Activated gamma-delta T cell treated with Interleukin-2 at 50 U/mL for 16 hours (primary cell): ENCODE data around the gene PPM1J.

Experiments used
- DNase-seq: peaks from one replicate; pipeline ENCODE4 v3.0.0-alpha.2; 2020

The PPM1J gene

DNA sequence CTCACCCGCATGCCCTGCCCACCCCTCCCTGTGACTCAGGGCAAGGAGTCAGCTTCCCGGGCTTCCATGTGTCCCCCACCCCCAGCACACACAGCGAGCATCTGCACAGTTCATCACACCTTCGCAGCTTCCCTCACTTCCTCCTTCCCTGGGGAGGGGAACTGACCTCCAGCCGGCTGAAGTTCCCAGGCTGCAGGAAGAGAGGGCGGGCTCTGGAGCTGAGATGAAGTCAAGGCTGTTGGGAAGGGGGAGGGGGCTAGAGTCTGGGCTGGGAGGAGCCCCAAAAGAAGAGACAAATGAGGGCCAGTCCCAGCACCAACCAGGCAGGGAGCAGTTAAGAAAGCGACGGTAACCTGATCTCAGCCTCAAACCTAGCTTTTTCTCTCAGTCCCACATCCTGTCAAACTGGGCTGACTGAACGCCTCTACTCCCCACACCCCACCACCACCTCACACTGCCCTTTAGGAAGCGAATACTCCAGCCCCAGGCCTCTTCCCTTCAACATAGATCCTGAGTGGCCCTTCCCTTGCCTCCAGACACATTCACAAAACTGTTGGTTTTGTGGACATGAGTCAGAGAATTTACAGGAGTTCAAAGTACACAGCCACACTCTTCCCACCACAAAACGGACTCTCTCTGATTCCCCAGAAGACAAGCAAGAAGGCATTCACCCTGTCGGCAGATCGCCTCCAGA is 10.1 kb downstream of the PPM1J start:
- peak; percentile 36 for DNase-seq

DNA sequence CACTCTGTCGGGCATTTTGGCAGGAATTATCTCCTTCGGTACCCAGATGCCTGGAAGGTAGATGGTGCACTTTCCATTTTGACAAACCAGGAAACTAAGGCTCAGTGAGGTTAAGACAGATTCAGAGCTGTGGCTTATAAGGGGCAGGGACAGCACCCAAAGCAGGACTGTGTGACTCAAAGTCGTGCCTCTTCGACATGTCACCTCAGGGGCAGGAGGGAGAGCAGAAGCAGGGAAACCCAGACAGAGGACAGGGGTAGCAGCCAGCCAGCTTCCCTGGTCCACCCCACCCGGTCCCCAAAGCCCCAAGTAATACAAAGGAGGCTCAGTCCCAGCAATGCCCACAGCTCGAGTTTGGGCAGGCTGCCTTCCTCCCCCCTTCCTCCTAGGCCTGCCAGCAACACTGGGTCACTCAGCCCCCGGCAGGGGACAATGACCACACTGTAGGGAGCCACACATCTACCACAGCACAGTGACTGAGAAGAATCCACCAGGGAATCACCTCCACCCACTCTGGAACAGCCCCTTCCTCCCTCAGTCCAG is 10.7 kb downstream of the PPM1J start:
- no peak for DNase-seq

DNA sequence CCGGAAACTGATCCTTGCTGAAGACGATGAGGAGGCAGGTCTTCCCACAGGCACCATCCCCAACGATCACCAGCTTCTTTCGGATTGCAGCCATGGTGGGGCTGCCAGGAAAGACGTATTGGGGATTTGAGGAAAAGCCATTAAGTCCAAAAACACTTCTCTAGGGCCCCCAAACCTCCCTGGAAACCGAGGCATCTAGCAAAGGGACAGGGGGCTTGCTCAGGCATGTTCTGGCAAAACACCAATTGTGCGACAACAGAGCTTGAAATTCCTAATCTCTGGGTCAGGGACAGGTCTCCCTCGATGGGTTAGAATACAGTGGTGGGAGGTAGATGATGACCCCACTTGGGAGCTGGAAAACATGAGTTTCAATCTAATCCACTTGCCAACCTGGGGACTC is 11.4 kb downstream of the PPM1J start:
- no peak for DNase-seq

DNA sequence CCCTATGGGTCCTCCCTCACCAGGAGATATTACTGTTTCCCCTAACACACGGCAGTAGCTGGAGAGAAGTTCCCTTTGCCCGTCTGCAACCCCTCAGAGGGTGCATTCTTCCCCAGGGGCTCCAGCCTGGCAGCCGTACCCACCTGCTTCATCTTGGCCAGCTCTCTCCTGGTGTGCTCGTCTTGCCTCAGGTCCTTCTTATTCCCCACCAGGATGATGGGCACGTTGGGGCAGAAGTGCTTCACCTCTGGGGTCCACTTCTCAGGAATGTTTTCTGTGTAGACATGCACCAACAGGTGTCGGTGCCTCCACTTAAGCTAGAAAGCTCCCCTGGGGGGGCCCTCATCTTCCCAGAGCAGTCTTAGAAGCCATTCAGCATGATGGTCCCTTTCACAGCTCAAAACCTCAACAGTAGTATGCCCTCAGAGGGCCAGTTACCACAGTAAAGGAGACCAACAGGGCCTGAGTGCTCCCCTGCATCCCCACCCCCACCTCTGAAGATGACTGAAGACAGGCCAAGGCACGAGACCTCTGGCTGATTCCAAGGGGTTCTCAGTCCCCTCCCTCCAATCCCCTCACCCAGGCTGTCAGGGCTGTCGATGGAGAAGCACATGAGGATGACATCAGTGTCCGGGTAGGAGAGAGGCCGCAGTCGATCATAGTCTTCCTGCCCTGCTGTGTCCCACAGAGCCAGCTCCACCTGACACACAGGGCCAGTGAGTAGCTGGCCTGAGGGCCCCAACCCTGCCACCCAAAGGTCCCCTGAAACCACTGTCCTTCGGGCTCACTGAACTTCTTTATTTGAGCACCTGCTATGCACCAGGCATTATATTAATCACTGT is 12.5 kb downstream of the PPM1J start:
- DNase-seq, result no peak

DNA sequence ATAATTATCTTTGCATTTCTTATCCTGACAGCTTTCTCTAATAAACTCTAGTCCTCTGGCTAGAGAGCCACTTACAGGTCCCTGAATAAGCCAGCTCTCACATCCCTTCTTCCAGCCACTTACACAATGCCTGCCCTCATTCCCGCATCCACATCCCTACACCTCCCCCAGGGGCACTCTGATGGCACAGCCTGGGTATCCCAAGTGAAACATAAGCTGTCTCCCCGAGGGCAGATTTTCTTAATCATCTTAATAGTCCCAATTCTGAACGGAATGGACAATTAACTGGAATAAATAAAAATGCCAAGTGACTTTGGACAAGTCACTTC is 13.1 kb downstream of the PPM1J start:
- DNase-seq, result no peak

DNA sequence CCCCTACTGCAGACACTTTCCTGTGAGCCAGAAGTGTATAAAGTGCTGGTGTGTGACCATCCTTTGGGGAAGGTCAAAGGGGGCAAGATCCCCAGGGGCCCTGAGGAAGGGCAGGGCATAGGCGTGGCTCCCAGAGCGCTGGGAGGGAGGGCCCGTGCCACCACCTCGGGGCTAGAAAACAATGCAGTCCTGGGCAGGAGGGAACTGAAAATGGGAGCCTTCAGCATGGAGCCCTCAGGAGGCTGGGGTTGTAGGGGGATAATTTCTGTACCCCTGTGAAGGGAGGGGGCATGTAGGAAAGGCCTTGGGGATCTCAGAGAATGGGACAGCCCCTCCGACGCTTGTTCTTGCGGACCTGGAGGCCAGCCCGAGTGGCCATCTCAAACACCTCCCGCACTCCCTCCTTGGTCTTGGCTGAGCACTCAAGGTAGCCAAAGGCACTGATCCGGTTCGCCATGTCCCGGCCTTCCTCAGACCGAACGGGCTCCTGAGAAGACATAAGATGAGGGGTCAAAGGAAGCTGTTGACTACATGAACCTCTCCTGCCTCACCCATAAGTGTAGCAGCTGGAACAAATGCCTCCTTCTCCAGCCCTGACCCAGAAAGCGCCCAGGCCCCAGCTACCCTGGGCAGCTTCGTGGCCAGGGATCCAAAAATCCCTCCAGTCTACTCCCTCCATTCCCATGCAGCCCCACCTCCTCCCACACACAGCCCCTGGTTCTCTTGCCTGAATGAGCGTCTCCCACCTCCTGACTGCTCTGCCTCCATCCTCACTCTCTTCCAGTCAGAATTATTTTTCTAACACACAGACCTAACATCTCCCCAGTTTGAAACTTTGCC is 13.7 kb downstream of the PPM1J start:
- DNase-seq, result no peak

DNA sequence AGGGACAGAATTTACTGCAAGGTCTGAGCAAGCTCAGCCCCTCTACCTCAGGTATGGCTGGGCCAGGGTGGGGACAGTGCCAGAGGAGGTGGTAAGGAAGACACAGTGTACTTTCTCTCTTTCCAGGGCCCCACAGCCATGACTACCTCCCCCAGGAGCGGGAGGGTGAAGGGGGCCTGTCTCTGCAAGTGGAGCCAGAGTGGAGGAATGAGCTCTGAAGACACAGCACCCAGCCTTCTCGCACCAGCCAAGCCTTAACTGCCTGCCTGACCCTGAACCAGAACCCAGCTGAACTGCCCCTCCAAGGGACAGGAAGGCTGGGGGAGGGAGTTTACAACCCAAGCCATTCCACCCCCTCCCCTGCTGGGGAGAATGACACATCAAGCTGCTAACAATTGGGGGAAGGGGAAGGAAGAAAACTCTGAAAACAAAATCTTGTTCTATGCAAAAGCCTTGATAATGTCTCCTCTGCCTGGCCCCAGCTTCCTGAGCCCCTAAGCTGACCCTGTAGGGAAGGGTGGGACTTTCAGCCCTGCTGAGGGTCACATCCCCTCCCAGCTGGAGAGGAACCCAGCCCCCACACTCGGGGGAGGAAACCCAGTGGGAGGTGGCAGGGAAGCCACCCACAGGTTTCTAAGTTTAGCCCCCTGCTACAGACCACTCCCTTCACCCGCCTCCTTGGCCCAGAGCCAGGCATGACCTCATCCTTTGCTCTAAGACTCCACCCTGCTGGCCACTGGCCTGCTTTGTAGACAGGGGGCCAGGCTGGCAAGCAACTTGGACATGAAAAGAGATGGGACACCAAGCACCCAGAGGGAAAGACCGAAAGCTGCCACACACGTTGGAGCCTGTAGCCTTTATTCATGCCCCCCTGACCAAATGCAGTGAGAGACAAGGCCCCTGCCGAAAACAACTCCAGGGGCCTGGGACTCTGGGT is 14.6 kb downstream of the PPM1J start:
- peak; percentile 69 for DNase-seq

DNA sequence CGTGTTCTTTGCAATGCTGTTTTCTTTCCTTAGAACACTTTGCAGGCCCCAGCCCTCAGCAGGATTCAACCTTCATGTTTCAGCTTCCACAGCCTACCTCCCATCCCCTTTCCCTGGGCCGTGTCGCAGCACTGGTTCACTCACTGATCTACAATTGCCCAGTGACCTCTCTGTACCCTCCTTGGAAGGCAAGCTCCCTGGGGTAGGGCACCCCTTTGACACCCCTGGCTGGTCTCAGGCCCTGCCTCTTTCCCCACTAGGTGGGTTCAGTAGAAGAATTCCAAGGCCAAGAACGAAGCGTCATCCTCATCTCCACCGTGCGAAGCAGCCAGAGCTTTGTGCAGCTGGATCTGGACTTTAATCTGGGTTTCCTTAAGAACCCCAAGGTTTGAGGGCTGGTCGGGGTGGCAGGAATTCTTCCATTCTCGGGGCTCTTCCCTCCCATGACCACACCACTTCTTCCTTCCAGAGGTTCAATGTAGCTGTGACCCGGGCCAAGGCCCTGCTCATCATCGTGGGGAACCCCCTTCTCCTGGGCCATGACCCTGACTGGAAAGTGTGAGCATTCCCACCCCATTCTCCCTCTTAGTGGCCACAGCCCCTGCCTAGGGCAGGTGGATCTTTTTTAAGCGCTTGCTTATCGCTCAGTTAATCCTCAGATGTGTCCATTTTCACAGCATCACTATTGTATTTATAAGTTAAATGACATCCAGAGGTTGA is 15.5 kb downstream of the PPM1J start:
- no peak for DNase-seq

DNA sequence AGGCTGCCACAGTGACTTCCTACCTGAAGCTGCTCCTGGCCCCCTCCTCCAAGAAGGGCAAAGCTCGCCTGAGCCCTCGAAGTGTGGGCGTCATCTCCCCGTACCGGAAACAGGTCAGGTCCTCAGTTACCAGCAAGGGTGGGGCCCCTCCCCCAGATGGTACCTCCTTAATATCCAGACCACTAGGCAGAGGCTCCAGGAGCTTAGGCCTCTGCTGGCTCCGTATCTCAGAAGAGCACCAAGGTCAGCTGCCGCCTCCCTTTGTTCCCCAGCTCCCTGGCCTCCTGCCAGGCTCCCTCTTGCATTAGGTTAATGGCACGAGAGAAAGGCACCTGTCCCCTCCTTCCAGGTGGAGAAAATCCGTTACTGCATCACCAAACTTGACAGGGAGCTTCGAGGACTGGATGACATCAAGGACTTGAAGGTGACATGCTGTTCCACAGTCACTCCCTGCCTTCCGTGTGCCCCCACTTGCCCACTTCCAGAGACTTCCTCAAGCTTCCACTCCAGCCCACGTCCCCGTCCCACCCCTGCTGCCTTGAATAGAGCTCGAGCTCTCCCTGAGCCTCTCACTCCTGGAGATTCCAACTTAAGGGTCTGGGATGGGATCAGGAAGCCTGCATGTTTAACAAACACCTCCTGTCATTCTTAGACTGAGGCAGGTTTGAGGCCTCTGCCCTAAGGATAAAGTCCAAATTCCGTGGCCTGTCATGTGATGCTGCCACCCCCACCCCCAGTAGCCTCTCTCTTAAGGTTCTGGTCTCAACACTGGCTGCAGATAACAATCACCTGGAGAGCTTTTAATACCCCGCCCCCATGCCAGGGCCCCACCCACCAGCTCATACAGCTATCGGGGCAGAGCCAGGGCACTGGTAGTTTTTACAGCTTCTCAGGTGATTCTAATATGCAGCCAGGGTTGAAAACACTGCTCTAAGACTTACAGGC is 16.5 kb downstream of the PPM1J start:
- no peak for DNase-seq

DNA sequence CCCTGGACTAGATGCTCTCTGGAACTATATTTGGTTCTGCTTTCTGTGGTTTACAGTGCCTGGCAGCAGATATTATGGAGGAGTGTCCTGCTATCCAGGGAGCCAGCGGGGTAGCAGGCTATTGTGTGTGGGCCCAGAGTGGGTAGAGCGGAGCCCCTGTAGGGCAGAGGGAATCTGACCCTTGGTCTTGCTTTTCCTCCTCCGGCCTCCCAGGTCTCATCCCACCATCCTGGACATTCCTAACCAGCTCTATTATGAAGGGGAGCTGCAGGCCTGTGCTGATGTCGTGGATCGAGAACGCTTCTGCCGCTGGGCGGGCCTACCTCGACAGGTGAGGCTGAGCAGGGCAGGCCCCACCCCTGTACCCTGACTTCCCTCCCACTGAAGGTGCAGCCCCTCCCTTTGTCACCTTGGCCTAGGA is 17.3 kb downstream of the PPM1J start:
- no peak for DNase-seq

DNA sequence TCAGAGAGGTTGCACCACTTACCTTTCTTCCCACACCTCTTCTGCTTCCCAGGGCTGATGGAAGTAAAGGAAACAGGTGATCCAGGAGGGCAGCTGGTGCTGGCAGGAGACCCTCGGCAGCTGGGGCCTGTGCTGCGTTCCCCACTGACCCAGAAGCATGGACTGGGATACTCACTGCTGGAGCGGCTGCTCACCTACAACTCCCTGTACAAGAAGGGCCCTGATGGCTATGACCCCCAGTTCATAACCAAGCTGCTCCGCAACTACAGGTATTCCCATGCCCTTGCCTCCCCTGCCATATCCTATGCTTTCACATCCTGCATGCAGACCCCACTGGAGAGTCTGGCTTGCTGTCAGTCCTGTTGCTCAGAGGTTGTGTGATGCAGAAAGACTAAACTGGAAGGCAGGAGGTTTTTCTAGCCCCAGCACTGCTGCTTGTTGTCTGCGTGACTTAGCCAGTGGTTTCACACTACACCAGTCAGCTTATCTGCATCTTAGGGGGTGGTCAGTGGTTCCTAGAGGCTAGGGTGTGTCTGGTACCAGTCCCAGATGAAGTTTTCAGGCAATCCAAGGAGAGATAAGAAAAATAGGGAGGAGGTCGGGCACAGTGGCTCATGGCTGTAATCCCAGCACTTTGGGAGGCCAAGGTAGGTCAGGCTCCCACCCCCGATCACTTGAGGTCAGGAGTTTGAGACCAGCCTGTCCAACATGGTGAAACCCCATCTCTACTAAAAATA is 18.4 kb downstream of the PPM1J start:
- no peak for DNase-seq

DNA sequence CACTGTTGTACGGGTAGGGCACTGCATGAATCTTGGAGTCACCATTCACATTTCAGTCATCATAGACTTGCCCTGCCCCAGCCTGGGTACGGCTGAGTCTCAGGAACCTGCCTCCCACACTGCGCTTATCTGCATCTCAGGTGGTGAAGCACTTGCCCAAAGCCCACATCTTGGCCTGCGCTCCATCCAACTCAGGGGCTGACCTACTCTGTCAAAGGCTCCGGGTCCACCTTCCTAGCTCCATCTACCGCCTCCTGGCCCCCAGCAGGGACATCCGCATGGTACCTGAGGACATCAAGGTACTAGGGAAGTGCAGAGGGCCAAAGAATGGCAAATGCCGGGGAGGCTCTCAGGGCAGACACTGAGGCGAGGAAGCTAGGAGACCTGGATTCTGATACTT is 19.9 kb downstream of the PPM1J start:
- no peak for DNase-seq

DNA sequence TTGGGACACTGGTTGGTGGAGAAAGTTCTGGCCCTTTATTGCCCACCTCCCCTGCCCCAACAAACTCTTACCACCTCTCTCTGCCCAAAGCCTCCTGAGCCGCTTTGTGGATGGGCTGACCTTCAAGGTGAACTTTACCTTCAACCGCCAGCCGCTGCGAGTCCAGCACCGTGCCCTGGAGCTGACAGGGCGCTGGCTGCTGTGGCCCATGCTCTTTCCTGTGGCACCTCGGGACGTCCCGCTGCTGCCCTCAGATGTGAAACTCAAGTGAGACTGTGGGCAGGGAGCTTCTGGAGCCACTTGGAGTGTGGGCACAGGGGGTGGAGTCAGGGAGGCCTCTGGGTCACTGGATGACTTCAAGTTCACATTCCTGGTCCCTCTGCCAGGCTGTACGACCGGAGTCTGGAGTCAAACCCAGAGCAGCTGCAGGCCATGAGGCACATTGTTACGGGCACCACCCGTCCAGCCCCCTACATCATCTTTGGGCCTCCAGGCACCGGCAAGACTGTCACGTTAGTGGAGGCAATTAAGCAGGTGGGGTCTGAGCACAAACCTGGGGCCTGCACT is 20.7 kb downstream of the PPM1J start:
- DNase-seq, result no peak

DNA sequence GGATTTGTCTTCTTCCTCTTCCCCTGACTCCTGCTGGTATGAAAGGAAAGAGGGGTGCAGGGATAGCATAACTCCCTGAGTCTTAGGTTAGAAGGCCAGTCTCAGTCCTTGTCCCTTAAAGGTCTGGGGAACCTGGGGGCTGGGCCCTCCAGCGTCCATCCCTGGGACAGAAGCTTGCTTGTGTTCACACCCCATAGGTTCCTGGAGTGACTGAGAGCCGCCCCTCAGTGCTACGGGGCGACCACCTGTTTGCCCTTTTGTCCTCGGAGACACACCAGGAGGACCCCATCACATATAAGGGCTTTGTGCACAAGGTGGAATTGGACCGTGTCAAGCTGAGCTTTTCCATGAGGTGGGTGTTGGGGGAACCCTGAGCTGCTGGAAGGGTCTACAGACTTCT is 21.3 kb downstream of the PPM1J start:
- no peak for DNase-seq

DNA sequence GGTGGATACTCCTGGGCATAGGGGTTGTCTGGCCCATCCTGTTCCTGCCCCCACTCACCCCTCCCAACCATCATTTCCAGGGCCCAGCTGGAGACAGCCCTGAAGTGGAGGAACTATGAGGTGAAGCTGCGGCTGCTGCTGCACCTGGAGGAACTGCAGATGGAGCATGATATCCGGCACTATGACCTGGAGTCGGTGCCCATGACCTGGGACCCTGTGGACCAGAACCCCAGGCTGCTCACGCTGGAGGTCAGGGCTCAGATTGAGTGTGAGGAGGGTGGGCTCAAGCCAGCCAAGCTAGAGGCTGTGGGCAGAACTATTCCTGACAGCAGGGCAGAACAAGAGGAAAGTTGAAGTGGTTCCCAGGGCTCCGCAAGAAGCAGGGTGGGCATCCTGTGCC is 22.5 kb downstream of the PPM1J start:
- no peak for DNase-seq

DNA sequence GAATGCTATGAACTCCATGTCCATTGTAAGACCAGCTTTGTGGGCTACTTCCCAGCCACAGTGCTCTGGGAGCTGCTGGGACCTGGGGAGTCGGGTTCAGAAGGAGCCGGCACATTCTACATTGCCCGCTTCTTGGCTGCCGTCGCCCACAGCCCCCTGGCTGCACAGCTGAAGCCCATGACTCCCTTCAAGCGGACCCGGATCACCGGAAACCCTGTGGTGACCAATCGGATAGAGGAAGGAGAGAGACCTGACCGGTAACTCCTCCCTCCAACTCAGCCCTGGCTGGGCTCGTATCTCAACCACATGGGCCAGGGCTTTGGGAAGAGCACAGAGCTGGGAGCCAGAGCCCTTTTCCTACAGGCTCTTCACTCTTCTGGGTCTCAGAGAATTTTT is 25.3 kb downstream of the PPM1J start:
- no peak for DNase-seq

DNA sequence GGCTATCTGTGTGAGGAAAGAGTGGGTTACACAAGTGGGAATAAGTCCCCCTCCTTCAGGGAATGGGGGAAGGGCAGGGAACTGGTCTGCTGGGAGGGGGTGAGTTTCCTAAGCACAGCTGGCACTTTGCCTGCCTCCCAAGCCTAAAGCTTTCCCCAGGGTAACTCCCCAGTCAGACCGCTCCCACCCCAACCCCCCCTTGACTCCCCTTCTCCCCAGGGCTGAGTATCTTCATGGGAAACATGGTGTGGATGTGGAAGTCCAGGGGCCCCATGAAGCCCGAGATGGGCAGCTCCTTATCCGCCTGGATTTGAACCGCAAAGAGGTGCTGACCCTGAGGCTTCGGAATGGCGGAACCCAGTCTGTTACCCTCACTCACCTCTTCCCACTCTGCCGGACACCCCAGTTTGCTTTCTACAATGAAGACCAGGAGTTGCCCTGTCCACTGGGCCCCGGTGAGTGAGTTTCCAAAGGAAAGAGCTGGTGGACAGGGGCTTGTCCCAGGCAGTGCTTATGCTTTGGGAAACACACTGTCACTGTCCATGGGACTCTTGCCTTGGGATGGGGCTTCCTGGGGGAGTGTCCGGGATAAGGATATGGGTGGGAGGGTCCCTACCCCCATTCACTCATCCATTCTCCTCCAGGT is 25.8 kb downstream of the PPM1J start:
- no peak for DNase-seq

DNA sequence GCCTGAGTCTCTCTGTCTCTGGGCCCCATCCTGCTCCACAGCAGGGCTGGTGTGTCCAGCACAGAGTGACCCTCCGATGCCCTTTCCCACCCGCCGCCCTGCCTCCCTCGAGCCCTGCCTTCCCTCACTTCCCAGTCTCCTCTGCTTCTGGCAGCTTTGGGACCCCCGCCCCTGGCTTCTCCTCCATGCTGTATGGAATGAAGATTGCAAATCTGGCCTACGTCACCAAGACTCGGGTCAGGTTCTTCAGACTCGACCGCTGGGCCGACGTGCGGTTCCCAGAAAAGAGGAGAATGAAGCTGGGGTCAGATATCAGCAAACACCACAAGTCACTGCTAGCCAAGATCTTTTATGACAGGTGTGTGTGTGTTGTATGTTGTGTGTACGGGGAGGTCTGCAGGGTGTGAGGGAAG is 26.3 kb downstream of the PPM1J start:
- DNase-seq, result no peak
